Neuronal stem cell (in vitro differentiated cells): ENCODE data around the gene ANAPC10.

ENCODE experiments used
- DNase-seq: peaks from one replicate; pipeline ENCODE4 v3.0.0-alpha.2; 2013; ENCODE audit warnings: low spot score
- H2AFZ ChIP-seq: one replicate; pipeline ENCODE4 v1.6.1; 2013; ENCODE audit warnings: mild to moderate bottlenecking, low read length, inconsistent platforms
- H2AK5ac ChIP-seq: 2 replicates; pipeline ENCODE4 v1.6.1; 2013; ENCODE audit warnings: low read depth, mild to moderate bottlenecking, inconsistent platforms, low read length, moderate library complexity, mixed read lengths
- H2BK120ac ChIP-seq: 2 replicates; pipeline ENCODE4 v1.6.1; 2013; ENCODE audit warnings: low read depth, mild to moderate bottlenecking, inconsistent platforms, low read length, moderate library complexity, mixed read lengths
- H2BK12ac ChIP-seq: one replicate; pipeline ENCODE4 v1.6.1; 2013; ENCODE audit warnings: low read length, inconsistent platforms
- H2BK15ac ChIP-seq: 2 replicates; pipeline ENCODE4 v1.6.1; 2013; ENCODE audit warnings: mild to moderate bottlenecking, low read length, inconsistent platforms, mixed read lengths
- H2BK5ac ChIP-seq: one replicate; pipeline ENCODE4 v1.6.1; 2013; ENCODE audit warnings: inconsistent platforms, mild to moderate bottlenecking, low read length, moderate library complexity
- H3K14ac ChIP-seq: one replicate; pipeline ENCODE4 v1.6.1; 2013; ENCODE audit warnings: low read length, inconsistent platforms
- H3K18ac ChIP-seq: 2 replicates; pipeline ENCODE4 v1.6.1; 2013; ENCODE audit warnings: low read length, inconsistent platforms
- H3K23ac ChIP-seq: 2 replicates; pipeline ENCODE4 v1.6.1; 2013; ENCODE audit warnings: low read depth, mild to moderate bottlenecking, mixed read lengths, low read length, inconsistent platforms; ENCODE audit not compliant: poor library complexity
- H3K27ac ChIP-seq: replicated peaks from 3 replicates; pipeline ENCODE4 v1.5.1; 2013; ENCODE audit warnings: low read length, inconsistent platforms
- H3K27me3 ChIP-seq, 3 experiments: 2 replicates each; pipeline ENCODE4 v1.6.1; 2013; ENCODE audit warnings: low read length in 3 of 3, mild to moderate bottlenecking in 2 of 3, inconsistent platforms in 1 of 3, low read depth in 1 of 3, mixed read lengths in 1 of 3, moderate library complexity in 1 of 3; ENCODE audit not compliant: control insufficient read depth in 3 of 3, insufficient read depth in 3 of 3
- H3K36me3 ChIP-seq, 2 donors: replicated peaks in 1 of 2; 2 replicates each; pipeline ENCODE4 v1.6.1; 2013; ENCODE audit warnings: low read length in 2 of 2; ENCODE audit not compliant: control insufficient read depth in 2 of 2, insufficient read depth in 2 of 2
- H3K4ac ChIP-seq: 2 replicates; pipeline ENCODE4 v1.6.1; 2013; ENCODE audit warnings: inconsistent platforms, mild to moderate bottlenecking, low read length, moderate library complexity
- H3K4me1 ChIP-seq, 2 donors: 1 replicate in 1 of 2; 2 replicates in 1 of 2; pipeline ENCODE4 v1.6.1; 2013; ENCODE audit warnings: low read length in 2 of 2, low read depth in 1 of 2; ENCODE audit not compliant: control insufficient read depth in 2 of 2, insufficient read depth in 1 of 2
- H3K4me2 ChIP-seq: one replicate; pipeline ENCODE4 v1.6.1; 2013; ENCODE audit warnings: mild to moderate bottlenecking, low read length, inconsistent platforms; ENCODE audit not compliant: insufficient read depth, poor library complexity, severe bottlenecking
- H3K4me3 ChIP-seq, 2 donors: 2 replicates each; pipeline ENCODE4 v1.5.1; 2013; ENCODE audit warnings: low read length in 2 of 2, mild to moderate bottlenecking in 2 of 2, inconsistent platforms in 1 of 2, moderate library complexity in 1 of 2
- H3K79me1 ChIP-seq: one replicate; pipeline ENCODE4 v1.6.1; 2013; ENCODE audit warnings: low read depth, mild to moderate bottlenecking, inconsistent platforms, low read length, moderate library complexity
- H3K9ac ChIP-seq: one replicate; pipeline ENCODE4 v1.6.1; 2013; ENCODE audit warnings: mild to moderate bottlenecking, low read depth, low read length, inconsistent platforms; ENCODE audit not compliant: poor library complexity
- H3K9me3 ChIP-seq, 2 donors: replicated peaks in 1 of 2; 2 replicates each; pipeline versions ENCODE3 to v1.6.1; 2013; ENCODE audit warnings: low read length in 2 of 2, mild to moderate bottlenecking in 2 of 2, inconsistent platforms in 1 of 2, low read depth in 1 of 2, mixed read lengths in 1 of 2, moderate library complexity in 1 of 2; ENCODE audit not compliant: control insufficient read depth in 2 of 2, insufficient read depth in 1 of 2
- H4K8ac ChIP-seq: one replicate; pipeline ENCODE4 v1.6.1; 2013; ENCODE audit warnings: low read depth, mild to moderate bottlenecking, inconsistent platforms, low read length, moderate library complexity
- H4K91ac ChIP-seq: one replicate; pipeline ENCODE4 v1.6.1; 2013; ENCODE audit warnings: low read length, low read depth, mild to moderate bottlenecking, inconsistent platforms; ENCODE audit not compliant: poor library complexity
- WGBS, 2 donors: extraction: QIAGEN DNeasy Blood & Tissue Kit; methylation state at CpG; one replicate each; pipeline ENCODE4 v1.1.7; 2013; ENCODE audit warnings: missing lambda C conversion rate in 2 of 2, mixed read lengths in 1 of 2; ENCODE audit not compliant: insufficient read length in 2 of 2, insufficient replicate concordance in 1 of 2; ENCODE audit errors: extremely low coverage in 2 of 2; 5-methylcytosine and 5-hydroxymethylcytosine counted together

The ANAPC10 gene

GRCh38 chr4:144985014-144985413 is 113.0 kb downstream of the ANAPC10 start:
- H2AFZ ChIP-seq = no peak overlapping the region
- H3K27me3 ChIP-seq = no peaks in the 10 kb centered on the region
- no peak overlapping the region for H3K14ac ChIP-seq
- H3K23ac ChIP-seq = no peak overlapping the region
- no peak for DNase-seq
- no peak overlapping the region for H2BK12ac ChIP-seq
- H4K8ac ChIP-seq = no peak overlapping the region
- H3K79me1 ChIP-seq = no peaks in the 10 kb centered on the region
- H3K9me3 ChIP-seq = peaks cover 0 to 8% of the 10 kb centered on the region in 2 donors
- peaks cover 0 to 2% of the 10 kb centered on the region in 2 donors for H3K36me3 ChIP-seq
- no peak overlapping the region for H3K4me2 ChIP-seq
- no peak overlapping the region for H3K4ac ChIP-seq
- H3K18ac ChIP-seq = no peak overlapping the region
- H2AK5ac ChIP-seq = no peak overlapping the region
- no peak overlapping the region for H4K91ac ChIP-seq
- H3K27ac ChIP-seq = no peak overlapping the region
- no peak overlapping the region for H2BK120ac ChIP-seq
- H2BK5ac ChIP-seq = no peak overlapping the region
- H3K4me1 ChIP-seq = no peaks in the 10 kb centered on the region
- no peak overlapping the region for H3K4me3 ChIP-seq
- no peak overlapping the region for H2BK15ac ChIP-seq
- no peak overlapping the region for H3K9ac ChIP-seq

DNA sequence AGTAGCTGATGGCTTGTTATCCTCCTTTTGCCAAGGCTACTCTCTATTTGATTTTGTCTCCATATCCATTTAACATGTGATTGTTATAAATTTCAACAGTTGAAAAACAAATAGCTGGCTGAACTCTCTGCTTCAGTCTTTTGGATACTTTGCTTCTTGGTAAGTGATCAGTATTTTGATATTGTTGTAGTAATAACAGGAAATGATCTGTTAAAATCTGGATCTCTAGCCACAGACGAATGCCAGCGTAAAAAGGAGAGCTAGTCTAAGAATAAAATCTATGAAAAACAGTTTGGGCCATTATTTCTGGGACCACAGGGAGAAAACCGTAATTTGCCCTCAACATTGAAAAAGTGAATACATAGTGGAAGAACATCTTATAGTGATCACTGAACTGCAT is 113.8 kb downstream of the ANAPC10 start:
- Histone ChIP-seq H2BK120ac (no peak overlapping the region), H3K4ac (no peak overlapping the region), H2BK12ac (no peak overlapping the region), H3K4me2 (no peak overlapping the region), H2AFZ (no peak overlapping the region), H2BK5ac (no peak overlapping the region), H3K9ac (no peak overlapping the region), H4K8ac (no peak overlapping the region), H3K14ac (no peak overlapping the region), H3K4me3 (no peak overlapping the region), H3K9me3 (peaks cover 0 to 10% of the 10 kb centered on the region in 2 donors), H2BK15ac (no peak overlapping the region), H3K36me3 (peaks cover 0 to 2% of the 10 kb centered on the region in 2 donors), H3K27me3 (no peaks in the 10 kb centered on the region), H4K91ac (no peak overlapping the region), H3K79me1 (no peaks in the 10 kb centered on the region), H2AK5ac (no peak overlapping the region), H3K18ac (no peak overlapping the region), H3K4me1 (no peaks in the 10 kb centered on the region), H3K23ac (no peak overlapping the region), H3K27ac (no peak overlapping the region)
- DNase-seq = no peak
- WGBS, 2 donors = no CpG with 5 or more reads among the region's 3 CpGs

GRCh38 chr4:144975718-144976117 is 122.3 kb downstream of the ANAPC10 start:
- H3K36me3 ChIP-seq = no peaks in the 10 kb centered on the region
- H3K27ac ChIP-seq = no peak overlapping the region
- H3K4me1 ChIP-seq = no peaks in the 10 kb centered on the region
- H3K9me3 ChIP-seq = peaks cover 0 to 4% of the 10 kb centered on the region in 2 donors
- H3K27me3 ChIP-seq = no peaks in the 10 kb centered on the region
- H3K14ac ChIP-seq = no peak overlapping the region
- H4K91ac ChIP-seq = no peak overlapping the region
- no peak overlapping the region for H2AFZ ChIP-seq
- no CpG with 5 or more reads among the region's 2 CpGs for WGBS, 2 donors
- no peak overlapping the region for H2BK120ac ChIP-seq
- DNase-seq = no peak
- H3K4me3 ChIP-seq = no peak overlapping the region
- H2BK12ac ChIP-seq = no peak overlapping the region
- H3K4ac ChIP-seq = no peak overlapping the region
- H2BK15ac ChIP-seq = no peak overlapping the region
- H3K79me1 ChIP-seq = no peaks in the 10 kb centered on the region
- H2BK5ac ChIP-seq = no peak overlapping the region
- H2AK5ac ChIP-seq = no peak overlapping the region
- no peak overlapping the region for H3K9ac ChIP-seq
- no peak overlapping the region for H4K8ac ChIP-seq
- no peak overlapping the region for H3K4me2 ChIP-seq
- H3K18ac ChIP-seq = no peak overlapping the region
- no peak overlapping the region for H3K23ac ChIP-seq

DNA sequence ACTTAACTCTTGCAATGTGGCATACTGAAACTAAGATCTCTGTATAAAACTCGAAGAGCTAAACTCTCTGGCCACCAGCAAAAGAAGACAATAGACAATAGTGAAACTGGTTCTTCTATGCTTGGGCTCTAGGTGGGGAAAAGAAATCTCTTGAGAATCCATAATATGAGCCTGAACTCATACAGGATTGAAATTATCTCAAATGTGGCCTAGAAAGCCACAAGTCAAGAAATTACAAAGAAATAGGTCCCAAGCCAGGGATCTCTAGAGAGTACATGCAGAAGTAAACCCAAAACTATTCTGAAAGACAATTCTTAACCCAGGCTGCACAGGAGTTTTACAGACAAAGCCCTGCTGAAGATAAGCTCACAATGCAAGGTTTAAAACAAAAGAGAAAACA is 127.4 kb downstream of the ANAPC10 start:
- Histone ChIP-seq H2AK5ac (no peak overlapping the region), H3K4me2 (no peak overlapping the region), H2BK15ac (no peak overlapping the region), H2AFZ (peak overlapping the region; percentile 37), H3K27ac (no peak overlapping the region), H4K8ac (no peak overlapping the region), H2BK12ac (no peak overlapping the region), H3K79me1 (no peaks in the 10 kb centered on the region), H4K91ac (no peak overlapping the region), H3K23ac (no peak overlapping the region), H3K4ac (no peak overlapping the region), H3K4me1 (no peaks in the 10 kb centered on the region), H3K9ac (no peak overlapping the region), H3K4me3 (no peak overlapping the region), H3K9me3 (no peaks in the 10 kb centered on the region), H3K18ac (no peak overlapping the region), H2BK120ac (no peak overlapping the region), H3K27me3 (no peaks in the 10 kb centered on the region), H3K14ac (no peak overlapping the region), H2BK5ac (no peak overlapping the region), H3K36me3 (no peaks in the 10 kb centered on the region)
- no peak for DNase-seq
- WGBS, 2 donors = no CpG with 5 or more reads among the region's 1 CpG
